ENCODE data around the gene TMEM11.

Gene TMEM11, protein sequence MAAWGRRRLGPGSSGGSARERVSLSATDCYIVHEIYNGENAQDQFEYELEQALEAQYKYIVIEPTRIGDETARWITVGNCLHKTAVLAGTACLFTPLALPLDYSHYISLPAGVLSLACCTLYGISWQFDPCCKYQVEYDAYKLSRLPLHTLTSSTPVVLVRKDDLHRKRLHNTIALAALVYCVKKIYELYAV

DNA sequence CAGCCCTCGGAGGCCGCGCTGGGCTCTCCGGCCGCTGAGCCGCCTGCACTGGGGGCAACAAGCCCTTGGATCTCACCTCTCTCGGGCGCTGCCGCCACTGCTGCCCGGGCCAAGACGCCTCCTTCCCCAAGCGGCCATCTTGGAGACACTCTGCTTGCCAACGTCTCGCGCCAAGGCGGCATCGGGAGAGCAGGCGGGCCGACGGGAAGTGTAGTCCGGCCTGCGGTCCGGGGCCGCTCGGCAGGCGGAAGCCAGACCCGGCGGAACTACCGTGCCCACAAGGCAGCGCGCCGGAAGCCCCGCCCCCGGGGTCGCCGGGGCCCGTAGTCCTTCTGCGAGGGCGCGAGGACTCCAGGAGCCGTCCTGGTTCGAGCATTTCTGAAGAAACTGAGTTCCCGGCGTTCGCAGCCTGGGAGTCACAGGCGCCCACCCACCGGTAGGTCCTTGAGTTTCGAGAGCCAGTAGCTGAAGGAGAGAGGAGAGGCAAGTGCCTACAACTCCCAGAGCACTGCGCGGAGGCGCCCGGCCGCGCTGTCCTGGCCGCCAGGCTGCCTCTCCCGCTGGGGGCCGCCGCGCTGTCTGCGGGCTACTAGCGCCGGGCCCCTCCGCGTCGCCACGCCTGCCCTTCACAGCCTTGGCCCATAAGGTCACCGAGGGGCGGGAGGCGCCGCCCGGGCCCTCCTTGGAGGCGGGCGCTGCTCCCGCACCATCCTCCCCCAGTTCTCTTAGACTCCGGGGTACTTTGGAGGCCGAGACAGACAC, at the start of gene TMEM11:
TMEM11 (minus strand) TSS at position 147 of the 762 bp plus-strand sequence; CDS start at position 138, 9 bp downstream.
- TF ChIP-seq, protein P1, sequence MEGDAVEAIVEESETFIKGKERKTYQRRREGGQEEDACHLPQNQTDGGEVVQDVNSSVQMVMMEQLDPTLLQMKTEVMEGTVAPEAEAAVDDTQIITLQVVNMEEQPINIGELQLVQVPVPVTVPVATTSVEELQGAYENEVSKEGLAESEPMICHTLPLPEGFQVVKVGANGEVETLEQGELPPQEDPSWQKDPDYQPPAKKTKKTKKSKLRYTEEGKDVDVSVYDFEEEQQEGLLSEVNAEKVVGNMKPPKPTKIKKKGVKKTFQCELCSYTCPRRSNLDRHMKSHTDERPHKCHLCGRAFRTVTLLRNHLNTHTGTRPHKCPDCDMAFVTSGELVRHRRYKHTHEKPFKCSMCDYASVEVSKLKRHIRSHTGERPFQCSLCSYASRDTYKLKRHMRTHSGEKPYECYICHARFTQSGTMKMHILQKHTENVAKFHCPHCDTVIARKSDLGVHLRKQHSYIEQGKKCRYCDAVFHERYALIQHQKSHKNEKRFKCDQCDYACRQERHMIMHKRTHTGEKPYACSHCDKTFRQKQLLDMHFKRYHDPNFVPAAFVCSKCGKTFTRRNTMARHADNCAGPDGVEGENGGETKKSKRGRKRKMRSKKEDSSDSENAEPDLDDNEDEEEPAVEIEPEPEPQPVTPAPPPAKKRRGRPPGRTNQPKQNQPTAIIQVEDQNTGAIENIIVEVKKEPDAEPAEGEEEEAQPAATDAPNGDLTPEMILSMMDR (conservative IDR thresholded peaks at IDR 0.05; ENCODE audit: low read depth) = no peak
- ChIA-PET POLR2A (ENCODE audit: low non-redundant PET) (no interaction called here), CTCF (interaction anchor here (0.6 to 1.7 kb wide), 2 partner anchors 95 to 96 kb away, joined by 4 to 7 read pairs; no protein-coding TSS in a partner anchor)
- peak within 1 kb of the TSS; percentile 95 for H3K27ac ChIP-seq
- DNase-seq (ENCODE audit: low spot score) = peak; percentile 94

DNA sequence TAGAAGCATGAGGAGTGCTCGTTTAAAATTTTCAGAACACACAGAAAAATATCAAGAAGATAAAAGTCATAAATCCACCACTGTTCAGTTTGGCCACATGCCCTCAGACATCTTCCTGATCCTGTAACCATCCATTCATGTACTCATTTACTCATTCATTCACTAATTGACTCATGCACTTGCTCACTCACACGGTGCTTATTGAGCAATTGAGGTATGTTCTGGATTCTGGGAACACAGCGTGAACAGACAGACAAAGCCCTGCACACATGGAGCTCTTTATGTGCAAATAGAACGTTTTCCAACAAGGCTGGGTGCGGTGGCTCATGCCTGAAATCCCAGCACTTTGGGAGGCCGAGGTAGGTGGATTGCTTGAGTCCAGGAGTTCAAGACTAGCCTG, 49.4 kb upstream of the TMEM11 start:
- no peak overlapping the region for H3K27ac ChIP-seq
- POLR2A ChIA-PET (ENCODE audit: low non-redundant PET) = no interaction called here
- CTCF ChIA-PET = no interaction called here
- TF ChIP-seq, protein P1 (conservative IDR thresholded peaks at IDR 0.05; ENCODE audit: low read depth) = no peak
- DNase-seq (ENCODE audit: low spot score) = peak; percentile 78

DNA sequence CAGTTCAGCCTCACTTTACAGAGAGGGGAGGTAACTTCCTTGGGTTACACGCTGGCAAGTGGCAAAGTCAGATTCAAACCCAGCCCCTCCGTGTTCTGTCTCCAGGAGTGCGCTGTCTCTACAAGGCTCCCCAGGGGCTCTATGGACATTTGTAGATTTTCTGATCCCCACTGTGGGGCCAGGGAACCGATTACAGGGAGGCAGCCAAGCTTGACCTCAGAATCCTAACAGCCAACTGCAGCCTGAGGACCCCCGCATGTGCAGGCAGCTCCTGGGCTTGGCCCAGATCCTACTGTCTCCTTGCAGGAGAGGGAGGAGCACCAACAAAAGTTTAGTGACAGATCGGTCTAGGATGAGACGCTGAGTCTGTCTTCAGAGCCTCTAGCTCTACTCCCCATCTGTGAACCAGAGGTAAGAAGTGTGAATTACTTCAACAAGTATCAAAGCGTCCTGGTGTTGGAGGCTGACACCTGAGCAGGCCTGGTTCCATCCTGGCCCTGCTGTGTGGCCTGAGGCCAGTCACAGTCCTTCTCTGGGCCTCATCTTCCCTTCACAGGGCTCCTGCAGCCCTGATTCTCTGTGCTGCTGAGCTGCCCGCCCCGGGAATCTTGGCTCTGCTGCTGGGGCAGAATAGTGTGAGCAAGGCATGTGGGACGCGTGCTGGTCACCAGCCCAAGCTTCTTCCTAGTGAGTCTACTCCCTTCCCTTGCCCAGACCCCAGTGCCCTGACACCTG, 48.5 kb upstream of the TMEM11 start:
- CTCF ChIA-PET = no interaction called here
- no peak overlapping the region for H3K27ac ChIP-seq
- POLR2A ChIA-PET (ENCODE audit: low non-redundant PET) = no interaction called here
- DNase-seq (ENCODE audit: low spot score) = no peak
- TF ChIP-seq, protein P1 (conservative IDR thresholded peaks at IDR 0.05; ENCODE audit: low read depth) = no peak

DNA sequence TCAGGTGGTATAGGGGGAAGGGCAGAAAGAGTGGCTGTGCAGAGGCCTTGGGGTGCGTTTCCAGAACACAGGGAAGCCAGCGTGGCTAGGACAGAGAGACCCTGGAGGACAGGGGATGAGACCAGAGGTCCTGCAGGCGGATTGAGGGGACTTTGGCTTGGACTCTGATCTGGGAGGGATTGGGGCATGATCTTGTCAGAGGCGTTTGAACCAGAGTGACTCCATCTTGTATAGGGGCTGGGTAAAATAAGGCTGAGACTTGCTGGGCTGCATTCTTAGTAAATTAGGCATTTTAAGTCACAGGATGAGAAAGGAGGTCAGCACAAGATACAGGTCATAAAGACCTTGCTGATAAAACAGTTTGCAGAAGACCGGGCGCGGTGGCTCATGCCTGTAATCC, 44.6 kb upstream of the TMEM11 start:
- H3K27ac ChIP-seq = no peak overlapping the region
- DNase-seq (ENCODE audit: low spot score) = no peak
- TF ChIP-seq, protein P1 (conservative IDR thresholded peaks at IDR 0.05; ENCODE audit: low read depth) = no peak
- POLR2A ChIA-PET (ENCODE audit: low non-redundant PET) = no interaction called here
- CTCF ChIA-PET = interaction anchor here (0.6 kb wide), 1 partner anchor 21 kb away, joined by 3 read pairs; no protein-coding TSS in a partner anchor

DNA sequence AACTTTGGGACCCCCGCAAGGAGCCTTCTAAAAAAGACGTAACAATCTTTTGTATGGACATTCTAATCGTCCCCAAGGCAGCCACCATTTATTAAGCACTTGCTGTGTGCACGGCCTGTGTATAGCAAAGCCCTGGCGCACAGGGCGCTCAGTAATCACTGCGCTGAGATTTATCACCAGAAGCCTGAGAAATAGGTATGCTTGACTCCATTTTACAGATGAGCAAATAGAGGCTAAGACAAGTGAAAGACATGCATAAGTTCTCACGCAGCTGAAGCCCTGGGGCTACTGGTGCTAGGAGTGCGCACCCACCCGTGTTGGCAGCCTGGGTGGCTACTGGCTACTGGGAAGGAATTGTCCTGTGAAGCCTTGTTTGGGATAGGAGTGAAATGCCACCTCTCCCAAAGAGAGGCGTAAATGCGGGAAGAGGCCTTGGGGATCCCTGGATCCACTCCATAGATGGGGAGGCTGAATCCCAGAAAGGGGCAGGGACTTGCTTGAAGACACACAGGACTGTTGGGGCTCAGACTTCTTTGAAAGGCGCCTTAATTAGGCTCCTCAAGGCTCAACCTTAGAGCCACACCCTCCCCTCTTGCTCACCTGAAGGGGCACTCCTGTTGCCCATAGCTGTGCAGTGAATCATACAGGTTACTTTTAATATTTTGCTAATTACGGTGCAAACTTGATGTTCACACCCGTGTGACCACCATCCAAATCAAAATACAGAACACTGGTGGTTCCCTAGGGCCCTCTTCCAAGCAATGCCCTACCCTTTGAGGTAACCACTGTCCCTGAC, 39.9 kb upstream of the TMEM11 start:
- POLR2A ChIA-PET (ENCODE audit: low non-redundant PET) = interaction anchor here (0.6 kb wide), 1 partner anchor 1197 kb away, joined by 3 read pairs; no protein-coding TSS in a partner anchor

More for the DNA sequence above, 39.9 kb upstream of the TMEM11 start:
- TF ChIP-seq, protein P1 (conservative IDR thresholded peaks at IDR 0.05; ENCODE audit: low read depth) = no peak
- CTCF ChIA-PET = interaction anchor here (0.7 kb wide), 1 partner anchor 115 kb away, joined by 3 read pairs; no protein-coding TSS in a partner anchor
- DNase-seq (ENCODE audit: low spot score) = peak; percentile 76
- H3K27ac ChIP-seq = peak overlapping the region; percentile 52; the same call in 1 of the 2 replicates

Measured in RWPE1 (cell line).